GM06990 (cell line): ENCODE data around the gene AP2A1.

Experiments used
- DNase-seq: peaks from one replicate; pipeline ENCODE4 v3.0.0-alpha.2; 2011; ENCODE audit not compliant: insufficient read length; ENCODE audit errors: extremely low read depth
- H3K27me3 ChIP-seq: replicated peaks from 2 replicates; pipeline ENCODE4 v1.6.0; 2011; ENCODE audit warnings: low read length; ENCODE audit not compliant: control insufficient read depth, insufficient read depth
- H3K36me3 ChIP-seq: 2 replicates; pipeline ENCODE4 v1.5.1; 2011; ENCODE audit warnings: low read length; ENCODE audit not compliant: control insufficient read depth, insufficient read depth
- H3K4me3 ChIP-seq: replicated peaks from 2 replicates; pipeline ENCODE4 v1.5.1; 2011; ENCODE audit warnings: low read depth, mild to moderate bottlenecking, control low read depth, low read length
- TF ChIP-seq, protein P1 (sequence below): IDR thresholded peaks from 2 replicates; pipeline ENCODE4 v1.5.1; 2011; ENCODE audit warnings: low read length, control low read depth, mild to moderate bottlenecking, inconsistent platforms; ENCODE audit not compliant: insufficient read depth, poor library complexity, severe bottlenecking

The AP2A1 gene

GRCh38 chr19:49850221-49850486 is 83.4 kb downstream of the AP2A1 start:
- Histone ChIP-seq H3K27me3 (no peaks in the 10 kb centered on the region), H3K4me3 (peak overlapping the region; percentile 70), H3K36me3 (peaks cover 3% of the 10 kb centered on the region)
- TF ChIP-seq, protein P1, sequence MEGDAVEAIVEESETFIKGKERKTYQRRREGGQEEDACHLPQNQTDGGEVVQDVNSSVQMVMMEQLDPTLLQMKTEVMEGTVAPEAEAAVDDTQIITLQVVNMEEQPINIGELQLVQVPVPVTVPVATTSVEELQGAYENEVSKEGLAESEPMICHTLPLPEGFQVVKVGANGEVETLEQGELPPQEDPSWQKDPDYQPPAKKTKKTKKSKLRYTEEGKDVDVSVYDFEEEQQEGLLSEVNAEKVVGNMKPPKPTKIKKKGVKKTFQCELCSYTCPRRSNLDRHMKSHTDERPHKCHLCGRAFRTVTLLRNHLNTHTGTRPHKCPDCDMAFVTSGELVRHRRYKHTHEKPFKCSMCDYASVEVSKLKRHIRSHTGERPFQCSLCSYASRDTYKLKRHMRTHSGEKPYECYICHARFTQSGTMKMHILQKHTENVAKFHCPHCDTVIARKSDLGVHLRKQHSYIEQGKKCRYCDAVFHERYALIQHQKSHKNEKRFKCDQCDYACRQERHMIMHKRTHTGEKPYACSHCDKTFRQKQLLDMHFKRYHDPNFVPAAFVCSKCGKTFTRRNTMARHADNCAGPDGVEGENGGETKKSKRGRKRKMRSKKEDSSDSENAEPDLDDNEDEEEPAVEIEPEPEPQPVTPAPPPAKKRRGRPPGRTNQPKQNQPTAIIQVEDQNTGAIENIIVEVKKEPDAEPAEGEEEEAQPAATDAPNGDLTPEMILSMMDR = no peak
- DNase-seq = no peak

DNA sequence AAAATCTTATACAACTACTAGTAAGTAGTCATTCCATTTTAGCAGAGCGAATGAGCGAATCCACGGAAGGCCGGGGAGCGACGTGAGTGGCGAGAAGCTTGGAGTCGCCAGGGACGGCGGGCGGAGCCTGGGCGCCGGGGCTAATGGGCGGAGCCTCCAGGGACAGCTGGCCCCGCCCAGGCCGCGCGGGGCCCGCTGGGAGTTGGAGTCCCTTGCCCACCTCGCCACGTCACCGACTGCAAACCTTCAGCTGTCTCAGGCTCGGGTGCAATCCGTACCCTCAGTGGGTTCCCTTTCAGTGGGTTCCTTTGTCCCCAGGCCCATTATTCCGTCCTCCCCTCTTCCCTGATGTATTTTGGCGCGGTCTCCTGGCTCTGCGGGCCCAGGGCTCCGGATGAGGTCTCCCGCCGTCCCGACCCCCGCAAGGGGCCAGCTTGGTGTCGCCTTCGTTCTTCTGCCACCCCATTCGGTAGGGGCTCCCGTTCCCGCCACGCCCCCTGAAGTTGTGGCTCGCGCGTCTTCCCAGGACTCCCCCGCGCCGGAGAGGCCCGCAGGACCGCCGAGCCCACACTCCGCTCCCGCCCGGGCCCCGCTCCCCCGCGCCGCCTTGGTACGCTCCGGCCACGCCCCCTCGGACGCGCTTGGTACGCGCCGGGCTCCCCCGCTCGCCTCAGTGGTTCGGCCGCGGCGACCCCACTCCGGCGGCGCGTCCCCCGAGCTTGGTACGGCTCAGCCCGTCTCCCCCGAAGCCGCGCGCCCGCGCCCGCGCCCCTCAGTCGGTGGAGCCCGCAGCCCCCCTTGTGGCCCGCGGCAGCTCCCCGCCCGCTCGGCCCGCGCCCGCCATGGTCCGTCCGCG is 83.9 kb downstream of the AP2A1 start, which contains the start of gene PTOV1:
PTOV1 (plus strand) TSS at position 673 of the 856 bp plus-strand sequence.
- Histone ChIP-seq H3K27me3 (no peaks in the 10 kb centered on the region), H3K4me3 (peak within 1 kb of the TSS; percentile 70), H3K36me3 (peaks cover 6% of the 10 kb centered on the region)
- DNase-seq = peak; percentile 93
- TF ChIP-seq, protein P1 = no peak

- Histone ChIP-seq H3K4me3 (peak overlapping the region; percentile 70), H3K36me3 (peaks cover 8% of the 10 kb centered on the region), H3K27me3 (no peaks in the 10 kb centered on the region)
- TF ChIP-seq, protein P1 = peak; percentile 3
- DNase-seq = no peak
Observed at GRCh38 chr19:49851456-49852259, 84.9 kb downstream of the AP2A1 start.

DNA sequence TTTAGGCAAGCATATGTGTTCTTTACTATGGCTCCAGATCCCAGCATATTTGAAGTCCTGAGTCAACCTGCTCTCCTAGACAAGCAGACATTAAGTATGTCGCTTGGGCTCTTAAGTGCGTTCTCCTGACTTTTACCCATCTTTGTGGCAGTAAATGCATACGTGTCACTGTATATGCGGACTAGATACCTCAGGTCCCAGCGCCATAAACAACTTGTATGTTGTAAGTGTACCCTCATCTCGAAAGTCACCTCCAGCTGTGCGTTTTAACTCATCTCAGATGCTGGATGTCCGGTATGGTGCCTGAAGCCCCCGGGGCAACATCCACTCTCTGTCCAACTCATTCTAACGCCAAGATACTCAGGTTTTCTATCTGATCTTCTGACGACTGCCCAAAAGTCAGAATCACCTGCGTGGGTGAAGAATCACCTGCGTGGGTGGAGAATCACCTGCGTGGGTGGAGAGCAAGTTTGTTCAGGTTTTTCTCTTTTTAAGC is 85.9 kb downstream of the AP2A1 start:
- Histone ChIP-seq H3K36me3 (peaks cover 11% of the 10 kb centered on the region), H3K4me3 (no peak overlapping the region), H3K27me3 (no peaks in the 10 kb centered on the region)
- TF ChIP-seq, protein P1 = no peak
- DNase-seq = no peak

DNA sequence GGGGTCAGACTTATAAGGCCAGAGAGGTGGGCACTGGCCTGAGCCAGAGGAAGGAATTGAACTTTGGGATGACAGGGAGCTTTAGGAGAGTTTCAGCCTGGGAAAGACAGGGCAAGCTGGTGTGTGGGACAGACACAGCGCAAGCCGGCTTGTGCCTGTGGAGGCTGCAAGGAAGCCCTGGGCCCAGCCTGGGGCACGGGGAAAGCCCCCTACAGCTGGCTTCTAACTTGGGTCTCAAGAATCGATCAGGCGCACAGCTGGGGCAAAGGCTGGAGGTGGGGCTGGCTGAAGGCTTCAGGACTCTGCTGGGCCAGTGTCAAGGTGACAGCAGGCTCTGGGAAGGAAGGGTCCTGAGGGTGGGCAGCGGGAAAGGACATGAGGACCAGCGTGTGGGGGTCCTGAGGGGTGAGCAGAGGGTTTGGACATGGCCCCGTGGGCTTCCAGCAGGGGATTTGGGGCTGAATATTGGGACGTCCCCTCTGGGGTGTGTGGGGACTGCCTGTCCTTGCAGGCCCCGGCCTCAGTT is 87.1 kb downstream of the AP2A1 start:
- H3K36me3 ChIP-seq = peaks cover 20% of the 10 kb centered on the region

More for the DNA sequence above, 87.1 kb downstream of the AP2A1 start:
- no peak overlapping the region for H3K4me3 ChIP-seq
- TF ChIP-seq, protein P1 = no peak
- DNase-seq = no peak
- no peaks in the 10 kb centered on the region for H3K27me3 ChIP-seq
